ENCODE results near the gene GRAMD1A.

Gene GRAMD1A

DNA sequence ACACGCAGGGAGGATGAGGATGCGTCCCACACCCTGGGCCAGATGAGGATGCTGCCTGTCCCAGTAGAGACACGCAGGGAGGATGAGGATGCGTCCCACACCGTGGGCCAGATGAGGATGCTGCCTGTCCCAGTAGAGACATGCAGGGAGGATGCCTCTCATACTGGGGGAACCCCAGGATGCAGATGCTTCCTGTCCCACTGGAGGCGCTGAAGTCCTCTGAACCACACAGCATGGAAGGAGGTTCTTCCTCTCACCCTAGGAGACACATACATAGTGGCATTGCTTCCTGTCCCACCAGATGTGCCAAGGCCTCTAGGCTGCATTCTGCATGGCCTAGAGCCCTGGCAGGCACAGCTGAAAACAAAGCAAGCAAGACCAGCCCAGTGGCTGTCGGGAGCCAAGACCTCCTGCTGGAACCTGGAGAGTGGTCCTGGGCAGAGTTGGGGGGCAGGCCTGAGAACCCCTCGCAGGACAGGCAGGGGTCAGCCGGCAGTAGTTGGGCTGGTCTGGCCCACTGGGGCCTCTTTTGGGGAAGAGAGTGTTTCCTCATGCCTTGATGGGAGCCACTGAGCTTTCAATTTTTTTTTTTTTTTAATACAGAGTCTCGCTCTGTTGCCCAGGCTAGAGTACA lies 45.7 kb downstream of the GRAMD1A start:
- CTCF ChIA-PET: interaction anchor here (0.6 to 9.6 kb wide), 25 partner anchors 10 to 1172 kb away, joined by 3 to 193 read pairs (median 7); partner anchors contain the start of genes FXYD1 and LGI4
- Histone ChIP-seq H3K27ac (ENCODE audit: extremely low read depth, low read depth, low read length) (no peak overlapping the region), H3K4me3 (ENCODE audit: low read depth, low read length) (no peak overlapping the region), H3K9me3 (ENCODE audit: control insufficient read depth, insufficient read depth, low read depth, low read length) (no peaks in the 10 kb centered on the region), H3K4me1 (ENCODE audit: control insufficient read depth, insufficient read depth, low read length) (peaks cover 6% of the 10 kb centered on the region; the same call in 1 of the 2 replicates), H3K36me3 (ENCODE audit: control insufficient read depth in 2 of 2, insufficient read depth in 1 of 2, low read length in 2 of 2) (no peaks in the 10 kb centered on the region)
- POLR2A ChIA-PET: interaction anchor here (0.6 to 1.4 kb wide), 2 partner anchors 10 to 229 kb away, joined by 3 to 4 read pairs; no protein-coding TSS in a partner anchor
- TF ChIP-seq, protein P1, sequence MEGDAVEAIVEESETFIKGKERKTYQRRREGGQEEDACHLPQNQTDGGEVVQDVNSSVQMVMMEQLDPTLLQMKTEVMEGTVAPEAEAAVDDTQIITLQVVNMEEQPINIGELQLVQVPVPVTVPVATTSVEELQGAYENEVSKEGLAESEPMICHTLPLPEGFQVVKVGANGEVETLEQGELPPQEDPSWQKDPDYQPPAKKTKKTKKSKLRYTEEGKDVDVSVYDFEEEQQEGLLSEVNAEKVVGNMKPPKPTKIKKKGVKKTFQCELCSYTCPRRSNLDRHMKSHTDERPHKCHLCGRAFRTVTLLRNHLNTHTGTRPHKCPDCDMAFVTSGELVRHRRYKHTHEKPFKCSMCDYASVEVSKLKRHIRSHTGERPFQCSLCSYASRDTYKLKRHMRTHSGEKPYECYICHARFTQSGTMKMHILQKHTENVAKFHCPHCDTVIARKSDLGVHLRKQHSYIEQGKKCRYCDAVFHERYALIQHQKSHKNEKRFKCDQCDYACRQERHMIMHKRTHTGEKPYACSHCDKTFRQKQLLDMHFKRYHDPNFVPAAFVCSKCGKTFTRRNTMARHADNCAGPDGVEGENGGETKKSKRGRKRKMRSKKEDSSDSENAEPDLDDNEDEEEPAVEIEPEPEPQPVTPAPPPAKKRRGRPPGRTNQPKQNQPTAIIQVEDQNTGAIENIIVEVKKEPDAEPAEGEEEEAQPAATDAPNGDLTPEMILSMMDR (tag by site-specific recombination; IDR thresholded peaks at IDR 0.05): peak; percentile 60
- TF ChIP-seq MEIS1 (CRISPR knock-in tag; IDR thresholded peaks at IDR 0.05; ENCODE audit: borderline replicate concordance) (no peak), ZIC2 (tag by site-specific recombination; IDR thresholded peaks at IDR 0.05) (peak; percentile 30; the same call in 1 of the 2 replicates), ZNF530 (tag by site-specific recombination; IDR thresholded peaks at IDR 0.05; ENCODE audit: low read depth) (no peak)
- TF ChIP-seq, protein P2, sequence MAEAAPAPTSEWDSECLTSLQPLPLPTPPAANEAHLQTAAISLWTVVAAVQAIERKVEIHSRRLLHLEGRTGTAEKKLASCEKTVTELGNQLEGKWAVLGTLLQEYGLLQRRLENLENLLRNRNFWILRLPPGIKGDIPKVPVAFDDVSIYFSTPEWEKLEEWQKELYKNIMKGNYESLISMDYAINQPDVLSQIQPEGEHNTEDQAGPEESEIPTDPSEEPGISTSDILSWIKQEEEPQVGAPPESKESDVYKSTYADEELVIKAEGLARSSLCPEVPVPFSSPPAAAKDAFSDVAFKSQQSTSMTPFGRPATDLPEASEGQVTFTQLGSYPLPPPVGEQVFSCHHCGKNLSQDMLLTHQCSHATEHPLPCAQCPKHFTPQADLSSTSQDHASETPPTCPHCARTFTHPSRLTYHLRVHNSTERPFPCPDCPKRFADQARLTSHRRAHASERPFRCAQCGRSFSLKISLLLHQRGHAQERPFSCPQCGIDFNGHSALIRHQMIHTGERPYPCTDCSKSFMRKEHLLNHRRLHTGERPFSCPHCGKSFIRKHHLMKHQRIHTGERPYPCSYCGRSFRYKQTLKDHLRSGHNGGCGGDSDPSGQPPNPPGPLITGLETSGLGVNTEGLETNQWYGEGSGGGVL (tag by site-specific recombination; IDR thresholded peaks at IDR 0.05): no peak

DNA sequence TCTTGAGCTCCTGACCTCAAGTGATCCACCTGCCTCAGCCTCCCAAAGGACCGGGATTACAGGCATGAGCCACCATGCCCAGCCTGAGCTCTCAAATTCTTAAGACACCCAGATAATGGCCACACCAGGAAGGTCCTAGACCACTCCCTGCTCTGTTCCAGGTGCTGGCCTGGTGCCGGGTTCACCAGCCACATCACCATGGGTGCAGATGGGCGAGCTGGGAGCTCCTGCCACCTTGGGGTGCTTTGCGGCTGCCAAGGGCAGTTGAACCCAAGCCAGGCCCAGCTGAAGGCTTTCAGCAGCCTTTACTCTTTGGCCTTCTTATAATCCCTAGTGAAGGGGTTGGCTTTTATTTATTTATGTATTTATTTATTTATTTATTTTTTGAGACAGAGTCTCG lies 46.3 kb downstream of the GRAMD1A start:
- TF ChIP-seq ZNF670 (tag by site-specific recombination; IDR thresholded peaks at IDR 0.05; ENCODE audit: low read depth) (no peak), ZSCAN30 (tag by site-specific recombination; IDR thresholded peaks at IDR 0.05) (no peak), ZNF791 (tag by site-specific recombination; IDR thresholded peaks at IDR 0.05) (no peak)
- TF ChIP-seq, protein P3, sequence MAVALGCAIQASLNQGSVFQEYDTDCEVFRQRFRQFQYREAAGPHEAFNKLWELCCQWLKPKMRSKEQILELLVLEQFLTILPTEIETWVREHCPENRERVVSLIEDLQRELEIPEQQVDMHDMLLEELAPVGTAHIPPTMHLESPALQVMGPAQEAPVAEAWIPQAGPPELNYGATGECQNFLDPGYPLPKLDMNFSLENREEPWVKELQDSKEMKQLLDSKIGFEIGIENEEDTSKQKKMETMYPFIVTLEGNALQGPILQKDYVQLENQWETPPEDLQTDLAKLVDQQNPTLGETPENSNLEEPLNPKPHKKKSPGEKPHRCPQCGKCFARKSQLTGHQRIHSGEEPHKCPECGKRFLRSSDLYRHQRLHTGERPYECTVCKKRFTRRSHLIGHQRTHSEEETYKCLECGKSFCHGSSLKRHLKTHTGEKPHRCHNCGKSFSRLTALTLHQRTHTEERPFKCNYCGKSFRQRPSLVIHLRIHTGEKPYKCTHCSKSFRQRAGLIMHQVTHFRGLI (tag by site-specific recombination; IDR thresholded peaks at IDR 0.05): no peak
- TF ChIP-seq, protein P4, sequence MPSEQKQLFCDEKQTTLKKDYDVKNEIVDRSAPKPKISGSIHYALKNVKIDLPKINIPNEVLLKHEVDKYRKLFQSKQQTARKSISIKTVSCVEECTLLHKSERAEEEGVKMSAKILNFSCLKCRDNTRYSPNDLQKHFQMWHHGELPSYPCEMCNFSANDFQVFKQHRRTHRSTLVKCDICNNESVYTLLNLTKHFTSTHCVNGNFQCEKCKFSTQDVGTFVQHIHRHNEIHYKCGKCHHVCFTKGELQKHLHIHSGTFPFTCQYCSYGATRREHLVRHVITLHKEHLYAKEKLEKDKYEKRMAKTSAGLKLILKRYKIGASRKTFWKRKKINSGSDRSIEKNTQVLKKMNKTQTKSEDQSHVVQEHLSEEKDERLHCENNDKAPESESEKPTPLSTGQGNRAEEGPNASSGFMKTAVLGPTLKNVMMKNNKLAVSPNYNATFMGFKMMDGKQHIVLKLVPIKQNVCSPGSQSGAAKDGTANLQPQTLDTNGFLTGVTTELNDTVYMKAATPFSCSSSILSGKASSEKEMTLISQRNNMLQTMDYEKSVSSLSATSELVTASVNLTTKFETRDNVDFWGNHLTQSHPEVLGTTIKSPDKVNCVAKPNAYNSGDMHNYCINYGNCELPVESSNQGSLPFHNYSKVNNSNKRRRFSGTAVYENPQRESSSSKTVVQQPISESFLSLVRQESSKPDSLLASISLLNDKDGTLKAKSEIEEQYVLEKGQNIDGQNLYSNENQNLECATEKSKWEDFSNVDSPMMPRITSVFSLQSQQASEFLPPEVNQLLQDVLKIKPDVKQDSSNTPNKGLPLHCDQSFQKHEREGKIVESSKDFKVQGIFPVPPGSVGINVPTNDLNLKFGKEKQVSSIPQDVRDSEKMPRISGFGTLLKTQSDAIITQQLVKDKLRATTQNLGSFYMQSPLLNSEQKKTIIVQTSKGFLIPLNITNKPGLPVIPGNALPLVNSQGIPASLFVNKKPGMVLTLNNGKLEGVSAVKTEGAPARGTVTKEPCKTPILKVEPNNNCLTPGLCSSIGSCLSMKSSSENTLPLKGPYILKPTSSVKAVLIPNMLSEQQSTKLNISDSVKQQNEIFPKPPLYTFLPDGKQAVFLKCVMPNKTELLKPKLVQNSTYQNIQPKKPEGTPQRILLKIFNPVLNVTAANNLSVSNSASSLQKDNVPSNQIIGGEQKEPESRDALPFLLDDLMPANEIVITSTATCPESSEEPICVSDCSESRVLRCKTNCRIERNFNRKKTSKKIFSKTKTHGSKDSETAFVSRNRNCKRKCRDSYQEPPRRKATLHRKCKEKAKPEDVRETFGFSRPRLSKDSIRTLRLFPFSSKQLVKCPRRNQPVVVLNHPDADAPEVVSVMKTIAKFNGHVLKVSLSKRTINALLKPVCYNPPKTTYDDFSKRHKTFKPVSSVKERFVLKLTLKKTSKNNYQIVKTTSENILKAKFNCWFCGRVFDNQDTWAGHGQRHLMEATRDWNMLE (tag by site-specific recombination; conservative IDR thresholded peaks at IDR 0.05; ENCODE audit: low read depth): no peak
- Histone ChIP-seq H3K9me3 (ENCODE audit: control insufficient read depth, insufficient read depth, low read depth, low read length) (no peaks in the 10 kb centered on the region), H3K4me3 (ENCODE audit: low read depth, low read length) (no peak overlapping the region), H3K27ac (ENCODE audit: extremely low read depth, low read depth, low read length) (no peak overlapping the region), H3K36me3 (ENCODE audit: control insufficient read depth in 2 of 2, insufficient read depth in 1 of 2, low read length in 2 of 2) (no peaks in the 10 kb centered on the region), H3K4me1 (ENCODE audit: control insufficient read depth, insufficient read depth, low read length) (peaks cover 6% of the 10 kb centered on the region; the same call in 1 of the 2 replicates)
- CTCF ChIA-PET: interaction anchor here (0.6 to 9.6 kb wide), 23 partner anchors 9 to 1172 kb away, joined by 3 to 193 read pairs (median 6); partner anchors contain the start of genes FXYD1 and LGI4
- POLR2A ChIA-PET: interaction anchor here (1.4 kb wide), 1 partner anchor 9 kb away, joined by 4 read pairs; no protein-coding TSS in a partner anchor
